Stomach (tissue), 4 donors: ENCODE measurements around the gene STON2.

Source experiments
- CTCF ChIP-seq, 7 experiments: fragments of 450-650 bp in 4 of 7; fragments of 200-600 bp in 3 of 7; sonication (generic) in 3 of 7; IDR thresholded peaks; one replicate each; pipeline ENCODE4 v1.5.1; 2016 to 2019; ENCODE audit warnings: antibody characterized with exemption in 7 of 7, control low read depth in 2 of 7, mild to moderate bottlenecking in 1 of 7
- EP300 ChIP-seq: sonication (generic); formaldehyde crosslinking; IDR thresholded peaks from one replicate; pipeline ENCODE4 v1.6.1; 2017; ENCODE audit warnings: antibody characterized with exemption
- POLR2A ChIP-seq, 4 donors: fragments of 450-650 bp; IDR thresholded peaks; one replicate each; pipeline ENCODE4 v1.6.1; 2016; ENCODE audit warnings: antibody characterized with exemption in 4 of 4, control low read depth in 2 of 4, mild to moderate bottlenecking in 1 of 4, moderate library complexity in 1 of 4
- POLR2AphosphoS5 ChIP-seq, 3 donors: sonication (generic); formaldehyde crosslinking; IDR thresholded peaks; one replicate each; pipeline ENCODE4 v1.6.1; 2016; ENCODE audit warnings: antibody characterized with exemption in 3 of 3

- TF ChIP-seq CTCF (IDR thresholded peaks at IDR 0.05) (no peak), POLR2A (IDR thresholded peaks at IDR 0.05) (no peak), POLR2AphosphoS5 (IDR thresholded peaks at IDR 0.05) (no peak), EP300 (no peak)
These were observed 34.9 kb upstream of the STON2 start for GRCh38 chr14:81435048-81435390.
